ENCODE data around the gene SLC7A14. TPM values are rescaled to one million over a fixed set of nuclear protein-coding genes. Genes with fewer than 3 reads are reported as not detected.

Gene SLC7A14
- total and polyA plus RNA-seq, 2 of the 13 experiments (the other 11 are each of a cell fraction or from before 2014, with no cell fraction given), result not detected

GRCh38 chr3:170499562-170500156 is 86.2 kb downstream of the SLC7A14 start (continued):
- TF ChIP-seq, protein P1, sequence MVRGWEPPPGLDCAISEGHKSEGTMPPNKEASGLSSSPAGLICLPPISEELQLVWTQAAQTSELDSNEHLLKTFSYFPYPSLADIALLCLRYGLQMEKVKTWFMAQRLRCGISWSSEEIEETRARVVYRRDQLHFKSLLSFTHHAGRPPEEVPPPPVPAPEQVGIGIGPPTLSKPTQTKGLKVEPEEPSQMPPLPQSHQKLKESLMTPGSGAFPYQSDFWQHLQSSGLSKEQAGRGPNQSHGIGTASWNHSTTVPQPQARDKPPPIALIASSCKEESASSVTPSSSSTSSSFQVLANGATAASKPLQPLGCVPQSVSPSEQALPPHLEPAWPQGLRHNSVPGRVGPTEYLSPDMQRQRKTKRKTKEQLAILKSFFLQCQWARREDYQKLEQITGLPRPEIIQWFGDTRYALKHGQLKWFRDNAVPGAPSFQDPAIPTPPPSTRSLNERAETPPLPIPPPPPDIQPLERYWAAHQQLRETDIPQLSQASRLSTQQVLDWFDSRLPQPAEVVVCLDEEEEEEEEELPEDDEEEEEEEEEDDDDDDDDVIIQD (CRISPR knock-in tag; IDR thresholded peaks at IDR 0.05; ENCODE audit: low read depth), result peak; percentile 73; the same call in 1 of the 2 replicates
- no peak for TF ChIP-seq ATM (IDR thresholded peaks at IDR 0.05; ENCODE audit: borderline replicate concordance)
- no peak for TF ChIP-seq ZNF768 (CRISPR knock-in tag; IDR thresholded peaks at IDR 0.05)
- no peak for TF ChIP-seq ATF1 (CRISPR knock-in tag; IDR thresholded peaks at IDR 0.05)
- TF ChIP-seq ZSCAN12 (CRISPR knock-in tag; IDR thresholded peaks at IDR 0.05), result no peak
- no peak for TF ChIP-seq ZNF235 (CRISPR knock-in tag; IDR thresholded peaks at IDR 0.05; ENCODE audit: borderline replicate concordance)
- TF ChIP-seq ZNF510 (CRISPR knock-in tag; IDR thresholded peaks at IDR 0.05; ENCODE audit: low read depth), result no peak
- TF ChIP-seq, protein P2, sequence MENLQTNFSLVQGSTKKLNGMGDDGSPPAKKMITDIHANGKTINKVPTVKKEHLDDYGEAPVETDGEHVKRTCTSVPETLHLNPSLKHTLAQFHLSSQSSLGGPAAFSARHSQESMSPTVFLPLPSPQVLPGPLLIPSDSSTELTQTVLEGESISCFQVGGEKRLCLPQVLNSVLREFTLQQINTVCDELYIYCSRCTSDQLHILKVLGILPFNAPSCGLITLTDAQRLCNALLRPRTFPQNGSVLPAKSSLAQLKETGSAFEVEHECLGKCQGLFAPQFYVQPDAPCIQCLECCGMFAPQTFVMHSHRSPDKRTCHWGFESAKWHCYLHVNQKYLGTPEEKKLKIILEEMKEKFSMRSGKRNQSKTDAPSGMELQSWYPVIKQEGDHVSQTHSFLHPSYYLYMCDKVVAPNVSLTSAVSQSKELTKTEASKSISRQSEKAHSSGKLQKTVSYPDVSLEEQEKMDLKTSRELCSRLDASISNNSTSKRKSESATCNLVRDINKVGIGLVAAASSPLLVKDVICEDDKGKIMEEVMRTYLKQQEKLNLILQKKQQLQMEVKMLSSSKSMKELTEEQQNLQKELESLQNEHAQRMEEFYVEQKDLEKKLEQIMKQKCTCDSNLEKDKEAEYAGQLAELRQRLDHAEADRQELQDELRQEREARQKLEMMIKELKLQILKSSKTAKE (CRISPR knock-in tag; IDR thresholded peaks at IDR 0.05; ENCODE audit: borderline replicate concordance), result no peak
- no peak for TF ChIP-seq REXO4 (CRISPR knock-in tag; IDR thresholded peaks at IDR 0.05; ENCODE audit: borderline replicate concordance)
- TF ChIP-seq, protein P3, sequence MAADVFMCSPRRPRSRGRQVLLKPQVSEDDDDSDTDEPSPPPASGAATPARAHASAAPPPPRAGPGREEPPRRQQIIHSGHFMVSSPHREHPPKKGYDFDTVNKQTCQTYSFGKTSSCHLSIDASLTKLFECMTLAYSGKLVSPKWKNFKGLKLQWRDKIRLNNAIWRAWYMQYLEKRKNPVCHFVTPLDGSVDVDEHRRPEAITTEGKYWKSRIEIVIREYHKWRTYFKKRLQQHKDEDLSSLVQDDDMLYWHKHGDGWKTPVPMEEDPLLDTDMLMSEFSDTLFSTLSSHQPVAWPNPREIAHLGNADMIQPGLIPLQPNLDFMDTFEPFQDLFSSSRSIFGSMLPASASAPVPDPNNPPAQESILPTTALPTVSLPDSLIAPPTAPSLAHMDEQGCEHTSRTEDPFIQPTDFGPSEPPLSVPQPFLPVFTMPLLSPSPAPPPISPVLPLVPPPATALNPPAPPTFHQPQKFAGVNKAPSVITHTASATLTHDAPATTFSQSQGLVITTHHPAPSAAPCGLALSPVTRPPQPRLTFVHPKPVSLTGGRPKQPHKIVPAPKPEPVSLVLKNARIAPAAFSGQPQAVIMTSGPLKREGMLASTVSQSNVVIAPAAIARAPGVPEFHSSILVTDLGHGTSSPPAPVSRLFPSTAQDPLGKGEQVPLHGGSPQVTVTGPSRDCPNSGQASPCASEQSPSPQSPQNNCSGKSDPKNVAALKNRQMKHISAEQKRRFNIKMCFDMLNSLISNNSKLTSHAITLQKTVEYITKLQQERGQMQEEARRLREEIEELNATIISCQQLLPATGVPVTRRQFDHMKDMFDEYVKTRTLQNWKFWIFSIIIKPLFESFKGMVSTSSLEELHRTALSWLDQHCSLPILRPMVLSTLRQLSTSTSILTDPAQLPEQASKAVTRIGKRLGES (CRISPR knock-in tag; IDR thresholded peaks at IDR 0.05; ENCODE audit: borderline replicate concordance), result no peak
- no peak for TF ChIP-seq KDM5B (CRISPR knock-in tag; IDR thresholded peaks at IDR 0.05; ENCODE audit: borderline replicate concordance)
- TF ChIP-seq ZNF605 (CRISPR knock-in tag; IDR thresholded peaks at IDR 0.05), result no peak
- TF ChIP-seq DMAP1 (CRISPR knock-in tag; IDR thresholded peaks at IDR 0.05), result no peak
- TF ChIP-seq, protein P4, sequence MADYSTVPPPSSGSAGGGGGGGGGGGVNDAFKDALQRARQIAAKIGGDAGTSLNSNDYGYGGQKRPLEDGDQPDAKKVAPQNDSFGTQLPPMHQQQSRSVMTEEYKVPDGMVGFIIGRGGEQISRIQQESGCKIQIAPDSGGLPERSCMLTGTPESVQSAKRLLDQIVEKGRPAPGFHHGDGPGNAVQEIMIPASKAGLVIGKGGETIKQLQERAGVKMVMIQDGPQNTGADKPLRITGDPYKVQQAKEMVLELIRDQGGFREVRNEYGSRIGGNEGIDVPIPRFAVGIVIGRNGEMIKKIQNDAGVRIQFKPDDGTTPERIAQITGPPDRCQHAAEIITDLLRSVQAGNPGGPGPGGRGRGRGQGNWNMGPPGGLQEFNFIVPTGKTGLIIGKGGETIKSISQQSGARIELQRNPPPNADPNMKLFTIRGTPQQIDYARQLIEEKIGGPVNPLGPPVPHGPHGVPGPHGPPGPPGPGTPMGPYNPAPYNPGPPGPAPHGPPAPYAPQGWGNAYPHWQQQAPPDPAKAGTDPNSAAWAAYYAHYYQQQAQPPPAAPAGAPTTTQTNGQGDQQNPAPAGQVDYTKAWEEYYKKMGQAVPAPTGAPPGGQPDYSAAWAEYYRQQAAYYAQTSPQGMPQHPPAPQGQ (CRISPR knock-in tag; IDR thresholded peaks at IDR 0.05; ENCODE audit: borderline replicate concordance), result no peak
- TF ChIP-seq ZNF33A (CRISPR knock-in tag; IDR thresholded peaks at IDR 0.05; ENCODE audit: borderline replicate concordance), result no peak
- TF ChIP-seq MYNN (CRISPR knock-in tag; IDR thresholded peaks at IDR 0.05; ENCODE audit: low read depth), result no peak
- TF ChIP-seq FOXC1 (CRISPR knock-in tag; IDR thresholded peaks at IDR 0.05; ENCODE audit: borderline replicate concordance), result no peak
- no peak for TF ChIP-seq ZNF562 (CRISPR knock-in tag; IDR thresholded peaks at IDR 0.05; ENCODE audit: borderline replicate concordance)
- TF ChIP-seq ZNF253 (CRISPR knock-in tag; IDR thresholded peaks at IDR 0.05; ENCODE audit: borderline replicate concordance), result no peak
- no peak for TF ChIP-seq ZNF577 (CRISPR knock-in tag; IDR thresholded peaks at IDR 0.05; ENCODE audit: borderline replicate concordance, low read depth)
- no peak for TF ChIP-seq BCL6 (CRISPR knock-in tag; IDR thresholded peaks at IDR 0.05)
- TF ChIP-seq FLYWCH1 (CRISPR knock-in tag; IDR thresholded peaks at IDR 0.05), result no peak
- no peak for TF ChIP-seq ELF1 (CRISPR knock-in tag; IDR thresholded peaks at IDR 0.05)
